Sigmoid colon (tissue), 7 donors: Measurements from ENCODE around the gene DLX1. TPM values are rescaled to one million over a fixed set of nuclear protein-coding genes. Genes with fewer than 3 reads are reported as not detected.

Source experiments
- DNase-seq: peaks from one replicate; pipeline ENCODE4 v3.0.0-alpha.2; 2019
- H3K27ac ChIP-seq, 4 donors: fragments of 200-600 bp; sonication (generic); one replicate each; pipeline ENCODE4 v1.5.1; 2016 to 2019; ENCODE audit warnings: mild to moderate bottlenecking in 1 of 4
- H3K27me3 ChIP-seq, 3 donors: fragments of 200-600 bp; sonication (generic); one replicate each; pipeline ENCODE4 v1.5.1; 2019; ENCODE audit warnings: mild to moderate bottlenecking in 1 of 3
- H3K36me3 ChIP-seq, 4 donors: fragments of 200-600 bp; sonication (generic); one replicate each; pipeline ENCODE4 v1.5.1; 2016 to 2019
- H3K4me1 ChIP-seq, 4 donors: fragments of 200-600 bp; sonication (generic); one replicate each; pipeline ENCODE4 v1.5.1; 2017 to 2019
- H3K4me3 ChIP-seq, 4 donors: fragments of 200-600 bp; sonication (generic); one replicate each; pipeline ENCODE4 v1.5.1; 2017 to 2019; ENCODE audit warnings: mild to moderate bottlenecking in 2 of 4, moderate library complexity in 1 of 4
- H3K9me3 ChIP-seq, 4 donors: fragments of 200-600 bp in 3 of 4; sonication (generic) in 3 of 4; one replicate each; pipeline versions ENCODE4 v1.5.1 to v1.6.1; 2013 to 2019
- EP300 ChIP-seq, 4 donors: sonication (generic); formaldehyde crosslinking; IDR thresholded peaks; one replicate each; pipeline ENCODE4 v1.6.1; 2017; ENCODE audit warnings: antibody characterized with exemption in 4 of 4
- POLR2A ChIP-seq, 2 donors: fragments of 450-650 bp; IDR thresholded peaks; one replicate each; pipeline ENCODE4 v1.6.1; 2016; ENCODE audit warnings: antibody characterized with exemption in 2 of 2, mild to moderate bottlenecking in 2 of 2, moderate library complexity in 2 of 2
- POLR2AphosphoS5 ChIP-seq, 4 donors: sonication (generic); formaldehyde crosslinking; IDR thresholded peaks; one replicate each; pipeline ENCODE4 v1.6.1; 2017; ENCODE audit warnings: antibody characterized with exemption in 4 of 4
- WGBS, 2 donors: extraction: QIAGEN DNeasy Blood & Tissue Kit; methylation state at CpG; one replicate each; pipeline ENCODE4 v1.1.7; 2013; 5-methylcytosine and 5-hydroxymethylcytosine counted together
- intact Hi-C: fragments of 100-400 bp; cut with DNase I; formaldehyde crosslinking; loops from one replicate; pipeline ENCODE4 v1.15.1; 2023
- polyA plus RNA-seq, 3 donors: library from polyadenylated mRNA; stranded (reverse); fragments of 200-250 nt; gene quantifications; one replicate each; pipeline ENCODE4 v1.2.3, GENCODE V29; 2013
- total RNA-seq, 4 donors: library from RNA; depleted of rRNA; stranded (reverse); fragments of >200 nt; gene quantifications; one replicate each; pipeline ENCODE4 v1.1.0, GENCODE V29; 2016
- TF ChIP-seq, protein P1 (sequence below), 4 experiments: fragments of 450-650 bp in 3 of 4; fragments of 200-600 bp in 1 of 4; IDR thresholded peaks; one replicate each; pipeline ENCODE4 v1.5.1; 2016 to 2019; ENCODE audit warnings: antibody characterized with exemption in 4 of 4, mild to moderate bottlenecking in 3 of 4, moderate library complexity in 2 of 4
- donor health status: healthy with polysubstance abuse.
- donor health status: Bipolar disorder and iron deficiency.
- donor health status: healthy.

DLX1 gene
- total and polyA plus RNA-seq, 7 donors = 0.22 to 1.1 (median 0.49) TPM; not detected in 2

DNA sequence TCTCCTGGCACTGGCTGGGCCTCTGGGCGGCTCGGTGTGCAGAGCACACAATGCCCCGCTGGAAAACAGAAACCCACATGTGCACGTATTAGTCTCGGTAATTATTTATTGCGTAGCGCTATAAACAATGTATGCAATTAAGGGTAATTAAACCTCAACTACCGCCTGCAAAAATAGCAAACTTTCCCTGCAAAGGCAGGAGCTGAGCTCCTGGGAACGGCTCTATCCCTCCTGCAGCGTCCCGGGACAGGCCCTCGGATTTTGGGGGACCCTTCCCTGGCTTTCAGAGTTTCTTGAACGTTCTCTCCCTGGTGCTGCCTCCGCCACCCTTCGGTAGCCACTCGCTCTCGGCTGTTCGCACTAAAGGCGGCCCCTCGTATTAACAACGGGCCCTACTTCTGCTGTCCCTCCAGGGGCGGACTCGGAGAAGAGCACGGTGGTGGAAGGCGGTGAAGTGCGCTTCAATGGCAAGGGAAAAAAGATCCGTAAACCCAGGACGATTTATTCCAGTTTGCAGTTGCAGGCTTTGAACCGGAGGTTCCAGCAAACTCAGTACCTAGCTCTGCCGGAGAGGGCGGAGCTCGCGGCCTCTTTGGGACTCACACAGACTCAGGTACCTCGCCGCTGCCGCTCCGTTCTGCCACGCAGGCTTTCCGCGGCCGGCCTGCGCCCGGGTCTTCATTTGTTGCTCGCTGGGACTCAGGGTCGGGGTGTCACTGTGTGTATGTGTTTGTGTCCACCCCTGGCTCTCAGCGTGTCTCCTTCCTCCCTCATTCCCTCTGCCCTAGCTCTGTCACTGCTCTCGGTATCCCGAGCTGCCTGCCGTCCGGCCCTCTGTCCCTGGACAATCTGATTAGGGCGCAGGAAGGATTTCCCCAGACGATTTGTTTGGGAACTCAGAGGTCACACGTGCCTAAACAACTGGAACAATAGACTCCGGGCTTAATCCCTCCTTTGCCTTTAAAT, 1.2 kb downstream of the DLX1 start:
- H3K27ac ChIP-seq = no peak overlapping the region
- DNase-seq = no peak
- intact Hi-C loops = loop anchor here (10.0 kb wide), 1 partner anchor 192 kb away; the partner anchor contains the start of gene SLC25A12
- H3K9me3 ChIP-seq = no peaks in the 10 kb centered on the region
- TF ChIP-seq, protein P1, sequence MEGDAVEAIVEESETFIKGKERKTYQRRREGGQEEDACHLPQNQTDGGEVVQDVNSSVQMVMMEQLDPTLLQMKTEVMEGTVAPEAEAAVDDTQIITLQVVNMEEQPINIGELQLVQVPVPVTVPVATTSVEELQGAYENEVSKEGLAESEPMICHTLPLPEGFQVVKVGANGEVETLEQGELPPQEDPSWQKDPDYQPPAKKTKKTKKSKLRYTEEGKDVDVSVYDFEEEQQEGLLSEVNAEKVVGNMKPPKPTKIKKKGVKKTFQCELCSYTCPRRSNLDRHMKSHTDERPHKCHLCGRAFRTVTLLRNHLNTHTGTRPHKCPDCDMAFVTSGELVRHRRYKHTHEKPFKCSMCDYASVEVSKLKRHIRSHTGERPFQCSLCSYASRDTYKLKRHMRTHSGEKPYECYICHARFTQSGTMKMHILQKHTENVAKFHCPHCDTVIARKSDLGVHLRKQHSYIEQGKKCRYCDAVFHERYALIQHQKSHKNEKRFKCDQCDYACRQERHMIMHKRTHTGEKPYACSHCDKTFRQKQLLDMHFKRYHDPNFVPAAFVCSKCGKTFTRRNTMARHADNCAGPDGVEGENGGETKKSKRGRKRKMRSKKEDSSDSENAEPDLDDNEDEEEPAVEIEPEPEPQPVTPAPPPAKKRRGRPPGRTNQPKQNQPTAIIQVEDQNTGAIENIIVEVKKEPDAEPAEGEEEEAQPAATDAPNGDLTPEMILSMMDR (IDR thresholded peaks at IDR 0.05) = no peak
- no peak for TF ChIP-seq POLR2A (IDR thresholded peaks at IDR 0.05)
- no peak for TF ChIP-seq POLR2AphosphoS5 (IDR thresholded peaks at IDR 0.05)
- TF ChIP-seq EP300 (IDR thresholded peaks at IDR 0.05) = no peak
- peaks cover 95 to 100% (median 100%) of the 10 kb centered on the region in 3 donors for H3K27me3 ChIP-seq
- WGBS, 2 donors = 3 to 4% methylated on average over 54 of the region's 54 CpGs
- H3K36me3 ChIP-seq = no peaks in the 10 kb centered on the region
- peaks cover 0 to 63% (median 36%) of the 10 kb centered on the region in 4 donors for H3K4me1 ChIP-seq
- peak overlapping the region in 3 of 4 donors; percentile 33 to 50 (median 48) for H3K4me3 ChIP-seq

DNA sequence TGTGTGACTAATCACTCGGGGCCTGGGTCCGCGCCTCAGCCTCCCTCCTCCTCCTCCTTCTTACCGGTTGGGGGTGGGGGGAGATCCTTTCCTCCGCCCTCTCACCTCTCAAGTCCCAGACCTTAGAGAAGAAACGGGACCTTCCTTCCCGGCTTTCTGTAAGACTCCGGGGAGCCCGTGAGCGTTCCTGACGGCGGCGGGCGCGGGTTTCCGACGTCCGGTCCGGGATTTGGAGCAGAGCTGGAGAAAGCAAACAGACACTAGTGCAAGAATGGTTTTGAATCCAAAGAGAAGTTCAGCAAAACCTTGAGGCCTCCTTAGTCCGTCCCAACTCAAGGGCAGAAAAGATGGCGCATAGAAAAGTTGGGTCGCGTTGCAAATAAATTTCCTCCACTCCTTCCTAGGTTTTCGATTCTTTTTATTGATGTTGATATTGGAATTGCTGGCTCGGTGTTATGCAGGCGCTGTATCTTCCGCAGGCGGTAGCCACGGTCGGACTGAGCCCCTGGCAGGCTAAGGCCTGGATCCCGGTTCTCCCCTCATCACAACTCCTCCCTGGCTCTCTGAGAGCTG, 2.0 kb downstream of the DLX1 start:
- intact Hi-C loops = loop anchor here (10.0 kb wide), 1 partner anchor 192 kb away; the partner anchor contains the start of gene SLC25A12
- DNase-seq = no peak

DNA sequence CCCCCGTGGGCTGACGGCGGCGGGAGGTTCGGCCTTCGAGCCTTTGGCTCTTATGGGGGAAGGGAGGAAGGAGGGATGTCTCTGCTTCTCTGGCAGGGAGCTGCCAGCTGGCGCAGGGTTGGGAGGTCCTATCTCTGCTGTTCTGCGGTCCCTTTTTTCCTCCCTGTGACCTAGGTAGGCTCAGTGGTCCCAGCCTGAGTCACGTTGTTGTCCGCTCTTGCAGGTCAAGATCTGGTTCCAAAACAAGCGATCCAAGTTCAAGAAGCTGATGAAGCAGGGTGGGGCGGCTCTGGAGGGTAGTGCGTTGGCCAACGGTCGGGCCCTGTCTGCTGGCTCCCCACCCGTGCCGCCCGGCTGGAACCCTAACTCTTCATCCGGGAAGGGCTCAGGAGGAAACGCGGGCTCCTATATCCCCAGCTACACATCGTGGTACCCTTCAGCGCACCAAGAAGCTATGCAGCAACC, 2.5 kb downstream of the DLX1 start:
- WGBS, 2 donors = 5 to 6% methylated on average over 23 of the region's 23 CpGs
- Histone ChIP-seq H3K9me3 (no peaks in the 10 kb centered on the region), H3K36me3 (no peaks in the 10 kb centered on the region), H3K27me3 (peaks cover 95 to 100% (median 100%) of the 10 kb centered on the region in 3 donors), H3K4me1 (peaks cover 0 to 63% (median 36%) of the 10 kb centered on the region in 4 donors), H3K4me3 (peak overlapping the region in 1 of 4 donors; percentile 48), H3K27ac (no peak overlapping the region)
- no peak for DNase-seq
- intact Hi-C loops = loop anchor here (10.0 kb wide), 1 partner anchor 193 kb away; the partner anchor contains the start of gene SLC25A12
- TF ChIP-seq POLR2AphosphoS5 (IDR thresholded peaks at IDR 0.05) = no peak
- no peak for TF ChIP-seq EP300 (IDR thresholded peaks at IDR 0.05)
- TF ChIP-seq, protein P1 (IDR thresholded peaks at IDR 0.05) = no peak
- no peak for TF ChIP-seq POLR2A (IDR thresholded peaks at IDR 0.05)

More for the DNA sequence above, 2.0 kb downstream of the DLX1 start:
- Histone ChIP-seq H3K4me3 (peak overlapping the region in 2 of 4 donors; percentile 48 to 50), H3K4me1 (peaks cover 0 to 63% (median 36%) of the 10 kb centered on the region in 4 donors), H3K36me3 (no peaks in the 10 kb centered on the region), H3K9me3 (no peaks in the 10 kb centered on the region), H3K27ac (no peak overlapping the region), H3K27me3 (peaks cover 95 to 100% (median 100%) of the 10 kb centered on the region in 3 donors)
- TF ChIP-seq EP300 (IDR thresholded peaks at IDR 0.05) (no peak), POLR2A (IDR thresholded peaks at IDR 0.05) (no peak), POLR2AphosphoS5 (IDR thresholded peaks at IDR 0.05) (no peak)
- TF ChIP-seq, protein P1 (IDR thresholded peaks at IDR 0.05) = no peak
- 5 to 6% methylated on average over 31 of the region's 31 CpGs for WGBS, 2 donors

DNA sequence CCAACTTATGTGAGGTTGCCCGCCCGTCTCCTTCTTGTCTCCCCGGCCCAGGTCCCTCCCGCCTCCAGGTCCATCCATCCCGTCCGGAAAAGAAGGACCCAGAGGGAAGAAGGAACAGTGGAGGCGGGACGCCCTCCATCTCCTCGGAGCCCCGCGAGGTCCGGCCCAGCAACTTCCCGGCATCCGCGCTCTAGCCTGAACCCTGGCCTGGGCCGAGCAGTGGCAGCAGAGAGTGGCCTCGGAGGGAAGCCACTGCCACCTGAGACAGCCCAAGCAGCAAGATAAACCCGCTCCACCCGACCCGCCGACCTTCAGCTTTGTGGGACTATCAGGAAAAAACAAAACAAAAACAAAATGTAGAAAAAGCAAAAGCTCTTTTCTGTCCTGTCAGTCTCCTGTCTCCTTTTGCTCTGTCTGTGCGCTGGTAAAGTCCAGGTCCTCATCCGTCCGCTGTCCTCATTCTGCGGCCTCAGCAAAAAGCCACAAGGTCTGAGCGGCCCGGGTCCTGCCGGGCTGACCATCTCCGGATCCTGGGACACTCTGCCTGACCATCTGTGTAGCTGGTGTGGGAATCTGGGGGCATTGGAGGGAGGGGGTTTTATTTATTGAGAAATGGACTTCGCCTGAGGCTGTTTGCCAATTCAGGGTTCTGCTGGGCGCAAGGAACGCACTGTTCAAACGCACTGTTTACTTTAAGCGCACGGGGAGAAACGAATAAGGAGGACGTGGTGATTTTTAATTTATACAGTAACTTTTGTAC, 3.1 kb downstream of the DLX1 start:
- TF ChIP-seq POLR2A (IDR thresholded peaks at IDR 0.05) (no peak), EP300 (IDR thresholded peaks at IDR 0.05) (no peak), POLR2AphosphoS5 (IDR thresholded peaks at IDR 0.05) (no peak)
- TF ChIP-seq, protein P1 (IDR thresholded peaks at IDR 0.05) = no peak
- WGBS, 2 donors = 7 to 9% methylated on average over 37 of the region's 37 CpGs

More for the DNA sequence above, 3.1 kb downstream of the DLX1 start:
- Histone ChIP-seq H3K27me3 (peaks cover 95 to 100% (median 100%) of the 10 kb centered on the region in 3 donors), H3K36me3 (no peaks in the 10 kb centered on the region), H3K9me3 (no peaks in the 10 kb centered on the region), H3K27ac (no peak overlapping the region), H3K4me1 (peaks cover 0 to 57% (median 33%) of the 10 kb centered on the region in 4 donors), H3K4me3 (peak overlapping the region in 2 of 4 donors; percentile 5 to 48)
- intact Hi-C loops = loop anchor here (10.0 kb wide), 1 partner anchor 194 kb away; the partner anchor contains the start of gene SLC25A12
- DNase-seq = peak; percentile 57
